Head of caudate nucleus (tissue), 42 donors: Measurements from ENCODE around the gene MFSD11.
"Not testable (repeated sequence)": the region's sequence is repeated elsewhere in the genome, so short reads cannot be mapped to it uniquely, and the experiment has no call there.

ENCODE experiments used
- DNase-seq, 42 donors: peaks; one replicate each; pipeline versions ENCODE4 v3.0.0 to v3.0.0-alpha.2; 2020 to 2021; ENCODE audit warnings: mixed read lengths in 7 of 42
- intact Hi-C: fragments of 100-400 bp; cut with DNase I; formaldehyde crosslinking; loops from one replicate; pipeline ENCODE4 v1.15.0; 2022

MFSD11 gene

DNA sequence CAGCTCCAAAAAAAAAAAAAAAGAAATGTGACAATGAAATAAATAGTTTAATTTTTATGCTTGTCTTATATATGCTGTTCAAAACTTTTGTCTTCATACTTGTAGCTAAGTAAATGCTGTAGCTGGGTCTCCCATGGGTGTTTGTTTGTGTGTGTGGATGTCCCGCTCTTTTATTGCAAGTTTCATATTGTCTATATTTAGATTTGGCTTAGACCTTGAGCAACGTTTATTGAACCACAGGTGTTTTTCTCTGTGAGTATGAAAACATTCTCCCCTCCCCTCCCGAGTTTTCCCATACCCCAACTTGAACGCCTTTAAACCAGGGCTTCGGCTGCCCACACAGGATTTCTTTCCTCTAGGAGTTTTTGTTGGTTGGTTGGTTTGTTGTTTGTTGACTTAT, 45.2 kb downstream of the MFSD11 start:
- intact Hi-C loops: no loop called here

DNA sequence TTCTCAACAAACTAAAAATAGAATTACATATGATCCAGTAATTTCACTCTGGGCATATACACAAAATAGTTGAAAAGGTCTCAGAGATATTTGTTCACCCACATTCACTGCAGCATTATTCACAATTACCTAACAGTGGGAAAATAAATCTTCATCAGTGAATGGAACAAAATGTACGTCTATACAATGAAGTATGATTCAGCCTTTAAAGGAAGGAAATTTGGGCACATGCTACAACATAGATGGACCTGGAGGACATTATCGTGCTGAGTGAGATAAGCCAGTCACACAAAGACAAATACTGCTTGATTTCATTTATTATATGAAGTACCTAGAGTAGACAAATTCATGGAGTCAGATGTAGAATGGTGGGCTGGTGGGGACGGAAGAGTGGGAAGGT, 47.0 kb downstream of the MFSD11 start:
- intact Hi-C loops: no loop called here
- DNase-seq: no peak

More for the DNA sequence above, 45.2 kb downstream of the MFSD11 start:
- no peak for DNase-seq

DNA sequence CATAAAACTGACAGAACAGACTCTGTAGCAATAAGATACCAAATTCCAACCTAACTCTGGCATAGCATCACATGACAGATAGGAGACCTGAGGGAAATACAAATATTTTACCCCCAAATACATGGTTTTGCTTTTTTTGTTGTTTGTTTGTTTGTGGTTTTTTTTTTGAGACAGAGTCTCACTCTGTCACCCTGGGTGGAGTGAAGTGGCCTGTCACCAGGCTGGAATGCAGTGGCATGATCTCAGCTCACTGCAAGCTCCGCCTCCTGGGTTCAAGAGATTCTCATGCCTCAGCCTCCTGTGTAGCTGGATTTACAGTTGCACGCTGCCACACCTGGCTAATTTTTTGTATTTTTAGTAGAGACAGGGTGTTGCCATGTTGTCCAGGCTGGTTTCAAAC, 49.9 kb downstream of the MFSD11 start:
- DNase-seq, intact Hi-C loops: not testable (repeated sequence)

DNA sequence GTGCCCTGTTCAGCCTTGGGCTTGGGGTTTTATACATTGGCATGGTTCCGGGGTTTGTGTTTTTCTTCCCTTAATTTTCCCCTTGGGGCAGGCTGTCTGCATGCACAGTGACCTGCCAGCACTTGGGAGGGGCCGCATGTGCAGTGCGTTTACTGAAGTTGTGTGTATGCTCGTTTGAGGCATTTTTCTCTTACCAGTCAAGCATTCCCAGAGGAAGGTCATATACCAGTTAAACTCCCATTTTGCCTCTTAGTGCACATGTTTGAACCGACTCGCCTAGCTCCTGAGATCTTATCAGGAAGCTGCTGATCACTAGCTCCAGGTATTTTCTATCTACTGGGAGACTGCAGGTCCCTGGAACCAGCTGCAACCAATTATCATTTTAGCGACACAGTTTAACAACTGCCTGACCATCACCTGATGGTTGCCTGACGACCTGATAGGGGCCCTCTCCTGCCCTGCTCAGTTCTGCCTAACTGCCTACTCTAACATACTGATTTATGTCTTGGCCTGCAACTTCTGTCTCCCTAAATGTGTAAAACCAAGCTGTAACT, 51.4 kb downstream of the MFSD11 start:
- DNase-seq: no peak
- intact Hi-C loops: no loop called here

DNA sequence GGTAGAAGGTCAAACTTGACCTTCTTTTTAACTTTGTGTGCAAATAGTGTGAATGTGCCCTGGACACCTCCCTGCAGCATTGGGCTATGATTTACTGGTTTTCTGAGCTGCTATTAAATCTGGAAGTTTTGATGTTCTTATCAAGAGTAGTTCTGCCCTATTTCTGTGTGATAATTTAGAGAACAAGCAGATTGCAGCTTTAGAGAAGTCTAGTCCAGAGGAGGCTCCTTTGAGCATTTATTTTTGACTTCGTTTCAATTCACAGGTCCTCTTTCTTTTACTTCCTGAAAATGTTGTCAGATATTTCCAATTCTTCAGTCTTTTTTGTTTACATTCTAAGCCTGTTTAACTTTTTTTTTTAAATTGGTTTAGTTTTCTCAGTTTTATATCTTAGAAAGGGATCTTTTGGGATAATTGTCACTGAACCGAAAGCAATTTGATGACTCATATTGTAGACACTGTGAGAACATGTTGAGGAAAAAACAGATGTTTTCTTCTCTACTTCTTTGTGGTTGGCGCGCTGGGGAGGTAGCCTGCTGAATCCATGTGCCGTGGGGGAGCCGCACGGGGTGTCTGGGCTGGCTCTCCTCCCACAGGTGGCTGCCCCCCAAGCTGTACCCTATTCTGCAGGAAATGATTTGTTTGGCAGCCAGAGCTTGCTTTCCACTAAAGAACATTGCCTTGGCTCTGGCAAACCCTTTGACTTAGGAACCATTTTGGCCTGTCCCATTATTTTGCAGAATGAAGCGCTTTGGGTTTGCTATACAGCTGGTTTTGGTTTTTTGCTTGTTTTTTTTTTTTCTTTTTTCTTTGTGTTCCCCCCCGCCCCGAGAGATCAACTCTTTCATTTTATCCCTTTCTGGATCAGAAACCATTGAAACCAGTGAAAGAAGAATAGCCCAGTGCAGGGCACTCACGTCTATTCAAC, 53.4 kb downstream of the MFSD11 start:
- peak in 13 of 42 donors; percentile 7 to 44 (median 13) for DNase-seq
- intact Hi-C loops: no loop called here

DNA sequence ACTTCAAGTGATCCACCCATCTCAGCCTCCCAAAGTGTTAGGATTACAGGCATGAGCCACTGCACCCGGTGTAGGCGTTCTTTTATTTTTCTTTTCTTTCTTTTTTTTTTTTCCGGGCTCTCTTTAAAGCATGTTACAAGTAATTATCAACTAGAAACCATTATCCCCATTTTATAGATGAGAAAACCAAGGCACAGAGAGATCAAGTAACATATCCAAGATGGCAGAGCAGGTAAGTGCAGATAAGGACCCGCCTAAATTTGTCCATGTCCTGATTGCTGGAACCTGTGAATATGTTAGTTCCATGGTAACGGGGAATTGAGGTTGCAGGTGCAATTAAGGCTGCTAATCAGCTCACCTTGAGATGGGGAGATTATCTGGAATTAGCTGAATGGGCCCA, 54.4 kb downstream of the MFSD11 start:
- intact Hi-C loops: no loop called here
- no peak for DNase-seq

DNA sequence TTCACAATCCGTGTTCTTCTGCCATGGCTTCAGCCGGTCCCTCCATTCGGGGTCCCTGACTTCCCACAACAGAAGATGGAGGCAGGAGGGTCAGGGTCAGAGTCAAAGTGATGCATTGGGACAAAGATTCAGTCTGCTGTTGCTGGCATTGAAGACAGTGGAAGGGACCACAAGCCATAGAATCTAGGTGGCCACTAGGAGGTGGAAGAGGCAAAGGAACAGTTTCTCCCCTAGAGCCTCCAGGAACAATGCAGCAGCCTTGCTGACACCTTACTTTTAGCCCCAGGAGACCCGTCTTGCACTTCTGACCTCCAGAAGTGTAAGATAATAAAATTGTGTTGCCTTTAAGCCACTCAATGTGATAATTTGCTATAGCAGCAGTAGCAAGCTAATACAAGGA, 55.9 kb downstream of the MFSD11 start:
- DNase-seq: peak in 1 of 42 donors; percentile 18
- intact Hi-C loops: no loop called here

DNA sequence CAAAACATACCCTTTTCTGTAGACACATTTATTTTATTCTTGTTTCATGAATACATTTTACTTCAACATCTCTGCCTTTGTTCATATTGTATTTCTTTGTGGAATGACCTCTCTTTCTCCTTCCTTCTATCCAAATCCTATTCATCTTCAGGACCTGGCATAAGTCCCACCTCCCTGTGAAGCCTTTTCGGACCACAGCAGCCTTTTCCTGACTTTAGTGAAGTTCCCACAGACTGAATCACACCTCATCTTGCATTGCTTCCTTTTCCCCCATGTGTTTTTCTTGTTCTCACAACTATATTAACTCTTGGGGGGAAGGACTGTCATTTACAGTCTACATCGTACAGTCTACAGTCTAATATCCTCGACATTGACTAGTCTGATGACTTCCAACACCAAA, 58.2 kb downstream of the MFSD11 start:
- intact Hi-C loops: no loop called here
- DNase-seq: no peak

DNA sequence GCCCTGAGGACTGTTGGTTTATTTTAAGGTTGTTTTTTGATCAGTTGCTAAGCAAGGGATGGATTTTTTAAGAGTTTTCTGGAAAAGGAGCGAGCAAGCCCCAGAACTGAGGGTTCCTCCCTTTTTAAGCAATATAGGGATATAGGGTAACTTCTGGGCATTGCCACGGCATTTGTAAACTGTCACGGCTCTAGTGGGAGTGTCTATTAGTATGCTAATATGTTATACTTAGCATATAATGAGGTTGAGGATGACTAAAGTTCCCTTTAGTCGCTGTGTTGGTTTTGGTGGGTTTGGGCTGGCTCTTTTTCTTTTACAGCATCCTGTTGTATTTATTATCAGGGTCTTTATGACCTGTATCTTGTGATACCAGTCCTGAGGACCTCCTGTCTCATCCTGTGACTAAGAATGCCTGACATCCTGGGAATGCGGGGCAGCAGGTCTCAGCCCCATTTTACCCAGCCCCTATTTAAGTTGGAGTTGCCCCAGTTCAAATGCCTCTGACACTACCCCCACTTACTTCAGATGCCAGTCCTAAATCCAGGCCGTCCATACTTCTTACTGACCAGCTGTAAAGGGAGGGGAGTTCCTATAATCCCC, 59.4 kb downstream of the MFSD11 start:
- no peak for DNase-seq
- intact Hi-C loops: no loop called here

DNA sequence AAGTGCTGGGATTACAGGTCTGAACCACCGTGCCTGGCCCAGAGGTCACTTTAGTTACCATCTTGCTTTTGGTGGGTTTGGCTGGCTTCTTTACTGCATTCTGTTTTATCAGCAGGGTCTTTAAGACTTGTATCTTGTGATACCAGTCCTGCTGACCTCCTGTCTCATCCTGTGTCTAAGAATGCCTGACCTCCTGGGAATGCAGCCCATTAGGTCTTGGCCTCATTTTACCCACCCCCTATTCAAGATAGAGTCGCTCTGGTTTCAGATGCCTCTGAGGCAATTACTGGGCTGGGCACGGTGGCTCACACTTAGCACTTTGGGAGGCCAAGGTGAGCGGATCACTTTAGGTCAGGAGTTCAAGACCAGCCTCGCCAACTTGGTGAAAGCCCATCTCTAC, 63.8 kb downstream of the MFSD11 start:
- no peak for DNase-seq
- intact Hi-C loops: no loop called here

DNA sequence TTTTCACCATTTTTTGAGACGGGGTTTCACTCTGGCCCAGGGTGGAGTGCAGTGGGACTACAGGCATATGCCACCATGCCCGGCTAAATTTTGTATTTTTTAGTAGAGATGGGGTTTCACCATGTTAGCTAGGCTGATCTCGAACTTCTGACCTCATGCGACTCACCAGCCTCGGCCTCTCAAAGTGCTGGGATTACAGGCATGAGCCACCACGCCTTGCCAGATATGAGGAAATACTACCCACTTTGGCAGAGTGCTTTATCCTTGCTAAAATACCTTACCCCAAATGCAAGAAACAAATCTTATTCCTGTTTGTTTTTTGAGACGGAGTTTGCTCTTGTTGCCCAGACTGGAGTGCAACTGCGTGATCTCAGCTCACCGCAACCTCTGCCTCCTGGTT, 67.4 kb downstream of the MFSD11 start:
- intact Hi-C loops: no loop called here
- DNase-seq: no peak

DNA sequence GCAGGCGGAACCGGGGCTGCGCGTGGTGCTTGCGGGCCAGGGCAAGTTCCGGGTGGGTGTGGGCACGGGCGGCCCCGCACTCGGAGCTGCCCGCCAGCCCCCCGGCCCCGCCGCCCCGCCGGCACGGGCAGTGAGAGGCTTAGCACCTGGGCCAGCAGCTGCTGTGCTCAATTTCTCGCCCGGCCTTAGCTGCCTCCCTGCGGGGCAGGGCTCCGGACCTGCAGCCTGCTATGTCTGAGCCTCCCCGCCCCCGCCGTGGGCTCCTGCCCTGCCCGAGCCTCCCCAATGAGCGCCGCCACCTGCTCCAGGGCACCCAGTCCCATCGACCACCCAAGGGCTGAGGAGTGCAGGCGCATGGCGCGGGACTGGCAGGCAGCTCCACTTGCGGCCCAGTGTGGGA, 68.2 kb downstream of the MFSD11 start:
- intact Hi-C loops, DNase-seq: not testable (repeated sequence)

DNA sequence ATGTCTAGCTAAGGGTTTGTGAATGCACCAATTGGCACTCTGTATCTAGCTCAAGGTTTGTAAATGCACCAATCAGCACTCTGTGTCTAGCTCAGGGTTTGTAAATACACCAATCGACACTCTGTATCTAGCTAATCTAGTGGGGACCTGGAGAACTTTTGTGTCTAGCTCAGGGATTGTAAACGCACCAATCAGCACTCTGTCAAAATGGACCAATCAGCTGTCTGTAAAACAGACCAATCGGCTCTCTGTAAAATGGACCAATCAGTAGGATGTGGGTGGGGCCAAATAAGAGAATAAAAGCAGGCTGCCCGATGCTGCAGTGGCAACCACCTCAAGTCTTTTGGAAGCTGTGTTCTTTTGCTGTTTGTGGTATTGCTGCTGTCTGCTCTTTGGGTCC, 68.8 kb downstream of the MFSD11 start:
- intact Hi-C loops, DNase-seq: not testable (repeated sequence)

DNA sequence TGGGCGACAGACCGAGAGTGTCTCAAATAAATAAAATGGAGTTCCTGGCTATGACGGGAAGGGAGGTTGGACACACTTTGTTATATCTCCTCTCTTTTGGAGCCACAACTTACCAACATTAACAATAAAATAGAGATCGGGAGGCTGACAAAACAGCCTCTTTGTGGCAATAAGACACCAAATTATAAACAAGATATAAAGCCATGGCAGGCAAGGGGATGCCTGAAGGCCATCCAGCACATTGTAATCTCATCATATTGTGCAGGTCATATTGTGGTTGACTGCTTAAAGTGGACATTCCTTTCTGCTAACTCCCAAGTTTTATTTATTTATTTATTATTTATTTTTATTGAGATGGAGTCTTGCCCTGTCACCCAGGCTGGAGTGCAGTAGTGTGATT, 70.4 kb downstream of the MFSD11 start:
- no peak for DNase-seq
- intact Hi-C loops: no loop called here

DNA sequence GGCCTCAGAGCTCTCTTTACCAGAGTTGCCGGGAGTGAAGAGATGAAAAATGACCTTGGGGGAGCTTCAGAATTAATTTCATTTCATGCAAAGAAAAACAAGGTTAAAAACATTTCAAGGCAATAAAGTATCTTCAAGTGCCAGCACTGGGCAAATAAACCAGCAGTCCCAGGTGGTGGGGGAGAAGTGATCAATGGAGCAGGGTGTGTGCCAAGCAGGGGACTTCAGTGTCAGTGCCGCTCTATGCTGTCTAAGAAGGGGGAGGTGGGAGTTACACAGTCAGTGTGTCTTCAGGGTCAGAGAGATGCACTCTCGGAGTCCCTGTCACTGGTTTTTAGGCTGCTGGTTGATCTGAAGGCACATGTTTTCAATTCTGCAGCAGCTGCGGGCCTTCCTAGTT, 73.0 kb downstream of the MFSD11 start:
- DNase-seq: no peak
- intact Hi-C loops: no loop called here

DNA sequence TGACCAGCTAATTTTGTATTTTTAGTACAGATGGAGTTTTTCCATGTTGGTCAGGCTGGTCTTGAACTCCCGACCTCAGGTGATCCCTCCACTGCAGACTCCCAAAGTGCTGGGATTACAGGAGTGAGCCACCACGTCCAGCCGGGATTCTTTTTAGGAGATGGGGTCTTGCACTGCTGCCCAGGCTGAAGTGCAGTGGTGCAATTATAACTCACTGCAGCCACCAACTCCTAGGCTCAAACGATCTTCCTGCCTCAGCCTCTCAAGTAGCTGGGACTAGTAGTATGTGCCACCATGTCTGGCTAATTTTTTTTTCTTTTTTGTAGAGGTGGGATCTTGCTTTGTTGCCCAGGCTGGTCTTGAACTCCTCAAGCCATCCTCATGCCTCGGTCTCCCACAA, 73.9 kb downstream of the MFSD11 start:
- no peak for DNase-seq
- intact Hi-C loops: no loop called here

DNA sequence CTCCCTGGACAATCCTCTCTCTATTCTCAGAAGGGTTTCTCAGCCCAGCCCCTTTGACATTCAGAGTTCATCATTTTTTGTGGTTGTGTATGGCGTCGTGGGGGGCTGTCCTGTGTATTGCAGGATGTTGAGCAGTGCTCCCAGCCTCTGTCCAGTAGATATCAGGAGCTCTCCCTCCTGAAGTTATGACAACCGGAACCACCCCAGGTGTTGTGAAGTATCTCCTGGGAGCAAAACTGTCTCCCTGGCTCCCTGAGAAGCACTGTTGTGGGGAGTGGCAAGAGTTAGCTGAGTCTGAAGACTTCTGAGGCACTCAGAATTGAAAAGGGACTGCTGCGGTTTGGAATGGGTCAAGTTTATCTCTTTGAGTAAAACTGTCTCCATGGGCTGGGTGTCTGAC, 74.3 kb downstream of the MFSD11 start:
- DNase-seq: no peak
- intact Hi-C loops: no loop called here

DNA sequence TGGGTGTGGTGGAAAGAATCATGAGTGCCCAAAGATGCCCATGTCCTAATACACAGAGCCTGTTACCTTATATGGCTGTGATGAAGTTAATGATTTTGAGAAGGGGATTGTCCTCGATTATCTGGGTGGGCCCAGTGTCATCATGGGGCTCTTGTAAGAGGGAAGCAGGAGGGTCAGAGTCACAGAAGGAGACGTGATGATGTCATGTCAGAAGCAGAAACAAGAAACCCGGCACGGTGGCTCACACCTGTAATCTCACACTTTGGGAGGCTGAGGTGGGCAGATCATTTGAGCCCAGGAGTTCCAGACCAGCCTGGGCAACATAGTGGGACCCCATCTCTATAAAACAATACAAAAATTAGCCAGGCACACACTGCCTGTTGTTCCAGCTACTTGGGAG, 75.0 kb downstream of the MFSD11 start:
- intact Hi-C loops: no loop called here

DNA sequence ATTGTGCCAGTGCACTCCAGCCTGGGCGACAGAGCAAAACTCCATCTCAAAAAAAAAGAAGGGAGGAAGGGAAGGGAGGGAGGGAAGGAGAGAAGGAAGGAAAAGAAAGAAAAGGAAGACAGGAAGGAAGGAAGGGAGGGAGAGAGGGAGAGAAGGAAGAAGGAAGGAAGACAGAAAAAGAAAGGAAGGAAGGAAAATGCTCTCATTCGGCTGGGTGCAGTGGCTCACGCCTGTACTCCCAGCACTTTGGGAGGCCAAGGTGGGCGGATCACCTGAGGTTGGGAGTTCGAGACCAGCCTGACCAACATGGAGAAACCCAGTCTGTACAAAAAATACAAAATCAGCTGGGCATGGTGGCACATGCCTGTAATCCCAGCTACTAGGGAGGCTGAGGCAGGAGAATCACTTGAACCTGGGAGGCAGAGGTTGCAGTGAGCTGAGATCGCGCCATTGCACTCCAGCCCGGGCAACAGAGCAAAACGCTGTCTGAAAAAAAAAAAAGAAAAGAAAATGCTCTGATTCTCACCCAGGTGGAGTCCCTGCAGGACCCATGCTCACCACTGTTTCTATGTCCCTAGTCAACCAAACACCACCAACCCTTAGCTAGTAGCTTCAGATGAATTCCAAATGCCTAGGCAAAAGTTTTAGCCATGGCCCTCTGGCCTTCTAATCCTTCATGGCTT, 78.1 kb downstream of the MFSD11 start:
- intact Hi-C loops: not testable (repeated sequence)

More for the DNA sequence above, 75.0 kb downstream of the MFSD11 start:
- no peak for DNase-seq

DNA sequence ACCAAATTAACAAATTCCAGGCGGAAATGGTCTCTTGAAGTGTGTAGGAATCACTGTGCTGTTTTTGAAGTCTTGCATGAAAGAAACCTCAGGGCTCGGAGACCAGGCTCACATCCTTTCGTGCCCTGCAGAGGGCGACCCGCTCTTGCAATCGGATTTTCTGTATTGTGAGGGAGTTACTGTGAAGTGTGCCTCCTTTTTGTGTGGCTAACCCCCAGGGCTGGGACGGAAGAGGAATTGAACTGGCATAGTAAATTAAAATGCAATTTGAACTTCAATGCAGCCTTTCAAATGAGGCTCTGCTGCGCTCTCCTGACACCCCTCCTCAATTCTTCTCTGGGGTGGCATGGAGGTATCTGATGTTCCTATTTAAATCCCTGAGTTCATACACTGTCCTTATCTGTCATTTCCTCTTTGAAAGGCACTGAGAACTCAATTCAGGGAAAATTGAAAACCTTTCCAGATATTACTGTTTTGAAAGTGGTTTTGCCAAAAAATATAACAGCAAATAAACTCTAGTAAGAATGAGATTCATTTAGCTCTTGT, 78.7 kb downstream of the MFSD11 start:
- intact Hi-C loops: no loop called here
- DNase-seq: peak; percentile 41 to 87 (median 71)

More for the DNA sequence above, 78.1 kb downstream of the MFSD11 start:
- not testable (repeated sequence) for DNase-seq
